Brain microvascular endothelial cell (primary cell): ENCODE measurements around the gene DENND6B.

Experiments
- DNase-seq: peaks from one replicate; pipeline ENCODE4 v3.0.0-alpha.2; 2020
- H3K27ac ChIP-seq: fragments of 250-450 bp; sonication (Bioruptor Pico); 2 replicates; pipeline ENCODE4 v1.5.1; 2020; ENCODE audit warnings: mild to moderate bottlenecking, moderate library complexity
- H3K27me3 ChIP-seq: fragments of 250-450 bp; sonication (Bioruptor Pico); replicated peaks from 2 replicates; pipeline ENCODE4 v1.5.1; 2020; ENCODE audit warnings: mild to moderate bottlenecking
- H3K36me3 ChIP-seq: fragments of 250-450 bp; sonication (Bioruptor Pico); replicated peaks from 2 replicates; pipeline ENCODE4 v1.5.1; 2020; ENCODE audit warnings: mild to moderate bottlenecking
- H3K4me3 ChIP-seq: 2 replicates; pipeline ENCODE4 v1.5.1; 2011; ENCODE audit warnings: low read depth, mild to moderate bottlenecking, control low read depth, low read length, moderate library complexity
- in situ Hi-C: cut with HindIII; loops from 2 replicates; pipeline ENCODE4 v1.10.0; 2017; ENCODE audit warnings: low sequenced_read_pairs, low pct_ligation_motif_present
- TF ChIP-seq, protein P1 (sequence below): IDR thresholded peaks from 2 replicates; pipeline ENCODE4 v1.5.1; 2011; ENCODE audit warnings: low read depth, mild to moderate bottlenecking, moderate library complexity, low read length, control low read depth, inconsistent platforms; ENCODE audit errors: missing control alignments

The DENND6B gene

DNA sequence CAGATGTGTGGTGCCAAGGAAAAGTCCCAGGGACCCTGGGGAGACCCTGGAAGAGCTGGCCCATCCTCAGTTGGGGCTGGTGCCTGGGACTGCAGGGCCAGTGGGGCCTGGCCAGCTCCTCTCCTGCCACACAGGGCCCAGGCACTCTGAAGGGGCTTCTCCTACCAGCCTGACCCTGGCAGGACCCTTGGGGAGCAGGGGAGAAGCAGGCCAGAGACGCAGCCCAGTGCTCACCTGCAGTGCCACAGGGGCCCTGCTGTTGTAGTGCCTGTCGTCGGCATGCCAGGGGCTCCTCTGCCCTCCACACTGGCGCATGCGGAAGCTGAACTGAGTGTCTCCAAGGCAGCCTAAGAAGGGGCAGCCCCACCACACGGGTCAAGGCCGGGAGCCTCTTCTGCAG, 9.1 kb downstream of the DENND6B start:
- no peak overlapping the region for H3K4me3 ChIP-seq
- no peaks in the 10 kb centered on the region for H3K36me3 ChIP-seq
- no peak for DNase-seq
- in situ Hi-C loops: no loop called here
- TF ChIP-seq, protein P1, sequence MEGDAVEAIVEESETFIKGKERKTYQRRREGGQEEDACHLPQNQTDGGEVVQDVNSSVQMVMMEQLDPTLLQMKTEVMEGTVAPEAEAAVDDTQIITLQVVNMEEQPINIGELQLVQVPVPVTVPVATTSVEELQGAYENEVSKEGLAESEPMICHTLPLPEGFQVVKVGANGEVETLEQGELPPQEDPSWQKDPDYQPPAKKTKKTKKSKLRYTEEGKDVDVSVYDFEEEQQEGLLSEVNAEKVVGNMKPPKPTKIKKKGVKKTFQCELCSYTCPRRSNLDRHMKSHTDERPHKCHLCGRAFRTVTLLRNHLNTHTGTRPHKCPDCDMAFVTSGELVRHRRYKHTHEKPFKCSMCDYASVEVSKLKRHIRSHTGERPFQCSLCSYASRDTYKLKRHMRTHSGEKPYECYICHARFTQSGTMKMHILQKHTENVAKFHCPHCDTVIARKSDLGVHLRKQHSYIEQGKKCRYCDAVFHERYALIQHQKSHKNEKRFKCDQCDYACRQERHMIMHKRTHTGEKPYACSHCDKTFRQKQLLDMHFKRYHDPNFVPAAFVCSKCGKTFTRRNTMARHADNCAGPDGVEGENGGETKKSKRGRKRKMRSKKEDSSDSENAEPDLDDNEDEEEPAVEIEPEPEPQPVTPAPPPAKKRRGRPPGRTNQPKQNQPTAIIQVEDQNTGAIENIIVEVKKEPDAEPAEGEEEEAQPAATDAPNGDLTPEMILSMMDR: no peak
- no peaks in the 10 kb centered on the region for H3K27me3 ChIP-seq
- no peak overlapping the region for H3K27ac ChIP-seq

DNA sequence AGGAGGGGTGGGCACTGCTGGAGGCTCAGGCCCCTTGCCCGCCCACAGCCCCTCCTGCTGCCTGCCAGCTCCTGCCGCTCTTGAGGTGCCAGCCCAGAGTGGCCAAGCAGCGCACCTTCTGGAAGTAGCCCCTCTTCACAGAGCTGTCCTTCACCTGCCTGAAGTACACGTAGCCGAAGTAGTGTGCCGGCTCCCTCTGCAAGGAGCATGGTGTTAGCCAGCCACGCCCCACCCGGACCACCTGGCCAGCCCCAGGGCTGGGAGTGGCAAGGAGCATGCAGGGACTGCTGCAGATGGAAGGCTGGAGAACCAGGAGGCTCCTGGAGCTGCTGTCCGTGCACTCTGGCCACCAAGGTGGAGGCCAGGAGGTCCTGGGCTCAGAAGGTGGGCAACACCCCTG, 9.6 kb downstream of the DENND6B start:
- TF ChIP-seq, protein P1: no peak
- H3K4me3 ChIP-seq: no peak overlapping the region
- no peak for DNase-seq
- in situ Hi-C loops: no loop called here
- H3K27ac ChIP-seq: no peak overlapping the region
- no peaks in the 10 kb centered on the region for H3K36me3 ChIP-seq
- no peaks in the 10 kb centered on the region for H3K27me3 ChIP-seq

DNA sequence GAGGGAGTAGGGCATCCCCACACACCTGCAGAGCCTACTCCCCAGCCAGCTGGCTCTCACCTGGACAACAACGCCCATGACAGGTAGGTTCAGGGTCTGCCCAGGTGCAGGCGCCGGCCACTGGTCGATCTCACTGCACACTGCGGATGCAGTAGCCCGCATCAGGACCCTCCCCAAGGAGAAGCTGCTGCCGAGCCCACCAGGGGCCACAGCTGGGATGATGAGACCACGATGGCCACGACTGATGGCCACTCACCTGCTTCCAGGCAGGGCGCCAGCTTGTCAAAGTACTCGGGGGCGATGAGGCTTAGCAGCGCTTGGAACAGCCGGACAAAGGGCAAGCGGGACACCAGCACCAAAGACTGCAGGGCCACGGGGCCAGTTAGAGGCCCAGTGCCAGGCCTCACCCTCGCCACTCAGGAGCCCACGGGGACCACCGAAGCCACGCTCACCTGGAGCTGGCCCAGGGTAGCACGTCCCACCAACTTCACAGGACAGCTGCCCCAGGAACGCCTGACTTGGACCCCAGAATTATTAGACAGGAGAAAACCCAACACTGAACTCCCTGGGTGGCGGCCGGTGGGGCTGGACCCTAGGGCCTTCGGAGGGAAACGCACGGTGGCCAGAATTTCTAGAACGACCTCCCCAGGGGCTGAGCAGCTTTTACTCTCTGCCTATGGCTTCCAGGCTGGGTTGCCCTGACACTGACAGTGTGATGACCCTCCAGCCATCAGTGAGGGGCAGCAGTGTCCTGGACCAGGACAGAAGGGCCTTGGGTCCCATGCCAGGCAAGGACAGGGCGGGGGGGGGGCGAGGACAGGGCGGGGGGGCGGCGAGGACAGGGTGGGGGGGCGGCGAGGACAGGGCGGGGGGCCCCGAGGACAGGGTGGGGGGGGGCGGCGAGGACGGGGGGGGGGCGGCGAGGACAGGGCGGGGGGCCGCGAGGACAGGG, 10.4 kb downstream of the DENND6B start:
- no peak overlapping the region for H3K4me3 ChIP-seq
- no peak for DNase-seq
- in situ Hi-C loops: no loop called here
- no peaks in the 10 kb centered on the region for H3K27me3 ChIP-seq
- H3K36me3 ChIP-seq: no peaks in the 10 kb centered on the region
- no peak overlapping the region for H3K27ac ChIP-seq
- TF ChIP-seq, protein P1: no peak

DNA sequence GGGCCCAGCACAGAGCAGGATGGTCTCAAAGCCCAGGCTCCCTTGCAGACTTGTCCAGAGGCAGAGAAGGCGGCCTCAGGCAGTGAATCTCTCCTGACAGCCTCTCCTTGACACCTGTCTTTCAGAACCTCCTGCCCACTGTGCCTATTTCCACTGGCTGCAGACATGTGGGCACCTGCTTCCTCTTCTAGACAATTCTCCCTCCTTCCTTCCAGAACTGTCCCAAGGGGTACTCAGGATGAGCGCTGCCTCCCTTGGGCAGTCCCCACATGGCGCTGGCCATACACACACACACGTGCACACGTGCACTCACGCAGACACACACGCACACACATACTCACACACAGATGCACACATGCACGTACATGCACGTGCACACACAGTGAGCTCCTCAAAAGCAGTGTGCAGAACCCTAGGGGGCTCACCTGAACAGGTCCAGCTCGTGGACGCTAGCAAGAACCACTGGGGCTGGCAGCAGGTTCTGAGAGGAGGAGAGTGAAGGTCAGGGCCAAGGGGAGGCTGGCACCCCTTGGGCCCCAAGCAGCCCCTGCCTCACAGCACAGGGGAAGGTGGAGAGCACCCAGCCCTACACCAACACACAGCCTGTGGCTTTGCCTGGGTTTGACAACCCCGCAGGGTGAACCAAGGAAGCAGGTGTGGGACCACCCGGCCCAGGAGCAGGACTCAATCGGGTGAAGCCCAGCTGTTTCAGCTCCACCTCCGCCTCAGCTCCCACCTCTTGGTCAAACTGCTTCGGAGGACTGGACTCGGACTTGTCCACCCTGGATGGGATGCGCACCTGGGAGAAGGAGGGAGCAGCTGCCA, 11.3 kb downstream of the DENND6B start:
- DNase-seq: no peak
- in situ Hi-C loops: no loop called here
- Histone ChIP-seq H3K27ac (no peak overlapping the region), H3K36me3 (no peaks in the 10 kb centered on the region), H3K27me3 (no peaks in the 10 kb centered on the region), H3K4me3 (no peak overlapping the region)
- TF ChIP-seq, protein P1: no peak

DNA sequence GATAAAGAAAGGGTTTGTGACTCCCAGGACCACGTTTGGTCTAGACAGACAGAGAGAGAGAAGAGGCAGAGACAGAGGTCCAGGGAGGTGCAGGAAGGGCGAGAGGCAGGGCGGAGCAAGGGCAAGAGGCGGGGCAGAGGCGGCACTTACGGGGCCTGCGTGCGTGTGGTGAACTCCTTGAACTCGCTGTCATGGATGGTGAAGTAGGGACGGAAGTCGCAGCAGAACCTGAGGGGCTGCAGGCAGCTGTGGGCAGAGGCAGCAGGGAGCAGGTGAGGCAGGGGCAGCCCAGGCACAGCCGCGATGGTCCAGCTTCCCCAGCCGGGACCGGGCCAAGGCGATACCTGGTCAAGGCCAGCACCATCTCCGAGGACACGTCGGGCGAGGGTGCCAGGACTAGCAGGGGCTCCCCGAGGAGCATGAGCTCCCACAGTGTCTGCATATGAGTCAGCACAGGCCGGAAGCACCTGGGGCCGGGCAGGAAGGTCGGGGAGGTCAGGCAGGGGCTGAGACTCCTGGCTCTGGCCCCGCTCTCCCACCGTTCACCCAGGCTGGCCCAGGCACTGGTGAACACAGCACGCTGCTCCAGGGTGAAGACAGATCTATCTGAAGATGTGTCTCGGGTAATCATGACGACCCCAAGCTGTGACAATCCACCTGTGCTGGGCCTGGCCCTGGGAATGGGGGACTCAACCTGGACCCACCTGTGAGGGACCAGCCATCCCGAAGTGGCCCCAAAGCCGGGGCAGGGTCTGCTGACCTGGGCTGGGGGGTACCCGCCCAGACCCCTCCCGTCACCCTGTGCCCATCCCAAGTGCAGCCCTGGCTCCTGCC, 12.1 kb downstream of the DENND6B start:
- no peaks in the 10 kb centered on the region for H3K36me3 ChIP-seq
- TF ChIP-seq, protein P1: no peak
- H3K4me3 ChIP-seq: no peak overlapping the region
- DNase-seq: no peak
- H3K27ac ChIP-seq: no peak overlapping the region
- in situ Hi-C loops: no loop called here
- H3K27me3 ChIP-seq: no peaks in the 10 kb centered on the region
